GM19324 (cell line): ENCODE data around the gene LHX1.

Source experiments
- ATAC-seq: cut with Tn5 transposase; IDR thresholded peaks from one replicate; pipeline ENCODE4 v1.9.1; 2021; ENCODE audit warnings: mild to moderate bottlenecking, moderate library complexity; ENCODE audit not compliant: unreplicated experiment, low FRiP score

LHX1 gene

GRCh38 chr17:36921095-36921851 lies 16.0 kb upstream of the LHX1 start:
- no peak for ATAC-seq

DNA sequence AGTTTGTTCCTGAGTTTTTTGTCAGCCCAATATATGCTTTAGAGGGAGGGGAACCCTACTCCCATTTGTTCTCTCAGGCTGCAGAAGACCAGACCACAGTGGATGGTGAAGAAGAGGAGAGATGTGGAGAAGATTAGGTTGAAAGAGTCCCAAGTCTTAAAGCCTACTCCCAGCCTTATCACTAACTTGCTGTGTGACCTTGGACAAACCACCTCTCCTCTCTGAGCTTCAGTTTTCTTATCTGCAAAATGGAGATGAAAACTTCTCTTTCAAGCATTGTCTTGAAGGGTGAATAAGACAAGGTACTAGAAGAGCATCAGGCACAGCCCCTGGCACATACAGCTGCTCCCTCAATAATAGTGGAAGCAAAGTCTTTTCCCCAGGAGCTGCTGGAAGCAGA lies 15.1 kb upstream of the LHX1 start:
- no peak for ATAC-seq

- ATAC-seq = no peak
These were observed 13.5 kb upstream of the LHX1 start for GRCh38 chr17:36923814-36924221.

GRCh38 chr17:36926226-36926625 lies 11.0 kb upstream of the LHX1 start:
- ATAC-seq = no peak

GRCh38 chr17:36926701-36927100 lies 10.6 kb upstream of the LHX1 start:
- ATAC-seq = no peak

DNA sequence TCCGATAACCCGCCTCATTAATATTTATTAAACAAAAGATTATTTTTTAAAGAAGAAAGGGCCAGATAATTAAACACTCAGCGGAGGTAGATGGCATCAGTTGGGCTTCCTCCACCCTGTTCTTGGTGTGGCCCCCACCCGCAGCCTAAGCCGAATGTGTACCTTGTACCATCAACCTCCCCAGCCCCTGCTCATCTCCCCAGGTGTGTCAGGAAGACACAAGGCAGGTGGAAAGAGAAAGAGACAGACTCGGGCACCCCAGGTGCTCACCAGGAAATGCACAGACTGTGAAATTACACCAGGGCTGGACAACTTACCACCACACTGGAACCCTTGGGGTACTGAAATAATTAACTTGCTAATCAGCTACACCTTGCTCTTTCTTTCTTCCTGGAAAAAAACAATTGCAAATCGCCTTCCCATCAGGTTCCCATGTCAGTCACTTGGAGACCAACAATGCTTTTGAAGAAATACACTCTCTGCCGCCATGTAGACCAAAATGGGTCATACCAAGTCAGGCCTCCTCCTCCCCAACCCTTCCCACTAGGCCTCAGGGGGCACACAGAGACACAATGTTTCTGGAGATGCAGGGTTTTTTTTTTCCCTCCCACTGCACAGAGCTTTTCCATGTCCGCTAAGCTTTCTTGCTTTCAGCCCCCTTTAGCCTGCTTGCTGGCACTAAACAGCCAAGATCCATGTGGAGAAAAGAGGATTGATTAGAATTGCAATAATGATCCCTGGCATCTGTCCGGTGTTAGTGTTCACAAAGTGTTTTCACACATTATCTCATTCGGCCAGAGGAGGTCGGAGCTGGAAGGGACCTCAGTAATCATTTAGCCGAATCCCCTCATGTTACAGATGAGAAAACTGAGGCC lies 8.6 kb upstream of the LHX1 start:
- ATAC-seq = no peak

- ATAC-seq = no peak
These were observed 7.3 kb upstream of the LHX1 start for GRCh38 chr17:36929851-36930582.

GRCh38 chr17:36930583-36930900 lies 6.7 kb upstream of the LHX1 start:
- no peak for ATAC-seq

DNA sequence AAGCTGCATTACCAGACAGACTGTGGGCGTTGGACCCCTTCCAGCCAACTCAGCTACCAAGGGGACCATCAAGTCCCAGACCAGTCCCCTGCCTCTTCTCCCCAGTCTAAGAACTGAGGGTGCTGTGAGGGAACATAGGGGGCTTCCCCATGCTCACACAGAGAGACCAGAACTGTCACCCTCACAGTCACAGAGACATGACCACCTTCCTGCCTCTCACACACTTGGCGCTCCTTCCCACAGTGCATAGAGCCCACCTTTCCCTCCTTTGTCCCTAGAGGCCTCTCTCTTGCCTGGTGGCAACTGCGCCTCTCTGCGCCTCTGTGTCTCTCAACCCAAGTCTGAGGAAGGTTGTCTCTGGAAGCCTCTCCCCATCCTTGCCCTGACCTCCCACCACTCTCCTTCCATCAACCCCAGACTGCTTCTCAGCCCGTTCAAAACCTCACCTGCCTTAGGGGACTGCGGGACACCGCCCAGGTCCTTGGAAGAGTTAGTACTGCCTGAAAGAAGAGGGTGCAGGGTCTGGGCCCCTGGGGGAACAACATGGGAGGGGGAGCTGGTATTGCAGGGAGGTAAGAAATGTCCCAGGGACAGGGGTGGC lies 6.1 kb upstream of the LHX1 start:
- ATAC-seq = no peak

DNA sequence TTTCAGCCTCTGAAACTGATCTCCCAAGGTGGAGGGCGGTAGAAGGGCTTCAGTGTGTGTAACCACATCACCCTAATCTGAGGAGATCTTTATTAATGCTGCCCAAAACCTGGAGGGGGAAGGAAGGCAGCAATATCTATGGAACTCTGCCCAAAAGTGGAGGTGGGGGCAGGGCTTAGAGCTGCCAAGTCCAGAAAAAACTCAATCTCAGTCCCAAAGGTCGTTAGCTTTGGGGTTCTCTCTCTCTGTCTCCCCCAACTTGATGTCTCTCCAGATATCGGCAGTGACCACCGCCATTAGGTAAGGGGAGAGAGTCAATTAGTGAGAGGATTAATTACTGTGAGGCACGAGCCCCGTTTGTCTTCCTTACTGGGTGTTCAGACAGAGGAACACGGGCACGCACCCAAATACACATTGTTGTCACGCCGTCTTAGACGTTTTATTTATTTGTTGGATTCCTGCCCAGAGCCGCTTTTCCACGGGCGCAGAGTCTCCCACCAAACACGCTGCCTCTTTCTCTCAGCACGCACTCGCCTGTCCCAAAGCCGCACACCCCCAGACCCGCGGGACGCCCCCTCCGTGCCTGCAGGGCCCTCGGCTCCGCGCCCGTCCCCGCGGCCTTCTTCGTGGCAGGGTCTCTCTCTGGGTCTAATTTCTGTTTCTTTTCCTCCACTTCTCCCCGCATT lies 5.4 kb upstream of the LHX1 start:
- ATAC-seq = no peak

DNA sequence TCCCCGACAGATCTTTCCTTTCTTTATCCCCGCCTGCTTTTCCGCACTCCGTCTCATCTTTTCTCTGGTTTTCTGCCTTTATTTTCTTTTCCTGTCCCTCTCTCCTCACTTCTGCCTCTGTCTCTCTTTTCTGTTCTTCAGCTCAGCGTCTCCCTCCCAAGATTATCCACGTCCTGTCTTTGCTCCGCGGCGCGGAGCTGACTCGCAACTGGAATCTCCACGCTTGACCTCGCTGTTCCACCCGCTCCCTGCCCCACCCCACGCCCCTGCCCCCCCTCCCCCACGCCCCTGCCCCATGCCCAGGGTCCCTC lies 4.9 kb upstream of the LHX1 start:
- no peak for ATAC-seq

DNA sequence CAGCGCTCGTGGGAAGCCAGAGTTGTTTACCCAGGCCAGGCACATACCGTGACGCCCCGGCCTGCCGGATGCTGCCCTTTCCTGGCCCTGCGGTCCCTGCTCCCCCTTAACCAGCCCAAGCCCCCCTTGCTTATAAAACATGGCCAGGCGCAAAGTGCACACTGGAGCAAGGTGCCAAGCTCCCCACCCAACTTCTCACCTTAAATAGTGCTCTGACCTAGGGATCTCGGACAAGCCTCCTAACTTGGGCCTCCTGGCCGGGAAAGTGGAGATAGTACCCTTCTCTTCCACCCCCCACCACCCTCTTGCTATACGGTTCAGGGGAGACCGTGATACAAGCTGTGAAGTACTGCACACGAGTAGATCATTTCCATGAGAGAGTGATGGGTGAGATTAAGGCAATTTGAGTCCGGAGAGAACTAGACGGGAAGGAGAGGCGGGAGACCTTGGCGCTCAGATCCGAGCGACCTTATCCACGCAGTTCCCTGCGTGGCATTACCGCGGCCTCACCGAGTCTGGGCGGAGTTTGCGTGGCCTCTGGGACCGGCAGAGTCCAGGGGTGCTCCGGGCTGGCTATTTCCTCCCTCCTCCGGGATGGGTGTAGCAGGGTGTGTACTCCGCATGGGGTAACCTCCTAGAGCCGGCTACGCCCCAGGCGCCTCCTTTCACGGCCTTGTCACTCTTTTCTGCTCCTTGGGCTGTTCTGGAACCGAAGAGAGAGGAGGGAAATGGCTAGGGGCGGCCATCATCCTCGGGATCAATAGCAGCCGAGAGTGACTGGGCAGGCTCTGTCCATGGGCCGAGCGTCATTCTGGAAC lies 4.4 kb upstream of the LHX1 start:
- no peak for ATAC-seq

DNA sequence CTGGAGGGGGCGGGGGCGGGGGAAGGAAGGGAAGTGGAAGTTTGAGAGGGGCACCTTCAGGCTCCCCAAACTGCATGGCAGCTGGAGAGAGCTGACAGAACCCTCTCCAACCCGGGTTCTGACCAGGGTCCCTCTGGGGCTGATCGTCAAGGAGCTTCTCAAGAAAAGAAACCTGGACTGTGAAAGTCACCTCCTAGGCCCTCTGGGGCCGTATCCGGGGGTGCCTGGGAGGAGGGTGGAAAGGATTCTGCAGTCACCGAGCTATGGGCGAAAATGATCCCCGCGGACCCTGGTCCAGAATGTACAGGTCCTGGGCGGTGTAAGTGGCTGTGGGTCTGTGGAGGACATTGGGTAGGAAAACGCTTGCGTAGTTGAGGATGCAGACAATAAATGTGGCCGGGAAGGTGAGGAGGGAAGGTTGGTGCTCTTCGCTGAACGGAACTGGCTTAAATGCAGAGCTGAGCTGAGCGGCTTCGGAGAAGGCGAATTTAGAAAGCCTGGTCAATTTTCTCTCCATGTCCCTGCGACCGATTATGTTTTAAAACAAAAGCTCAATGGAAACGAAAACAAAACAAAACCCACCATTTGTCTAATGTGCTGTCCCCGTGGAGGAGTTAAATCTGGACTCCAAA lies 3.6 kb upstream of the LHX1 start:
- no peak for ATAC-seq

- ATAC-seq = no peak
These were observed 3.1 kb upstream of the LHX1 start for GRCh38 chr17:36934144-36934691.

GRCh38 chr17:36934692-36935630 lies 2.3 kb upstream of the LHX1 start:
- no peak for ATAC-seq

DNA sequence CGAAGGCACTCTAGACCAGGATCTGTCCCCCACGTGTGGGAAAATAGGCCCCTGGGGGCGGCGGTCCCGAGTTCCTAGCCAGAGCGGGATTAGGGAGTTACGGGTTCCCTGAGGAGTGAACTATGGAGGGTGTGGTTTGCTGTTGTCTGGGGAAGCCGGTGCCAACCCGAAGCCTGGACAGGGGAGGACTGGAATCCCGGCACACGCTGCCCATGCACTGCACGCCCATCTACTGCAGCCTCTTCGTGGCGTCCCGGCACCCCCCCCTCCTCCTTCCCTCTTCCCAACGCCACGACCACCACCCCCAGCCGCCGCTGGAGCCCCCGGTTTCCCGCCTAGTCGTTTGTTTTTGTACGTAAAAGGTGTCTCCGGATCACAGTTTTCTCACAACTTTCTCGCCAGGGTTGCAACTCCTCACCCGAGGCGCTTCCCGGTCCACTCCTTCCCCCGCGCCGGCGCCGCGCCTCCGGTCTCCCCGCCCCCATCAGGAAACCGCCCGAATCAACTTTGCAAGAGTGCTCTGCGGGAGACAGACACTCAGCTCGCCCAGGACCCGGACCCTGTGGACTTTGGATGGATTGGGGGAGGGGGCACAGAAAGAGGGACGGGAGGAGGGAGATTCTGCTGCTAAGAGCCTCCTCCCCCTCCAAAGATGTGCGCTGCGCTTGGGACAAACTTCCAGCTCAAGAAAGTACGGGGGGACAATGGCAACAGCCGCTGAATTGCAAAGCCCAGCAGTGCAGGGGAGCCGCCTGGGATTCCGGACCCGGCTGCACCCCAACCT lies 1.4 kb upstream of the LHX1 start:
- ATAC-seq = no peak

DNA sequence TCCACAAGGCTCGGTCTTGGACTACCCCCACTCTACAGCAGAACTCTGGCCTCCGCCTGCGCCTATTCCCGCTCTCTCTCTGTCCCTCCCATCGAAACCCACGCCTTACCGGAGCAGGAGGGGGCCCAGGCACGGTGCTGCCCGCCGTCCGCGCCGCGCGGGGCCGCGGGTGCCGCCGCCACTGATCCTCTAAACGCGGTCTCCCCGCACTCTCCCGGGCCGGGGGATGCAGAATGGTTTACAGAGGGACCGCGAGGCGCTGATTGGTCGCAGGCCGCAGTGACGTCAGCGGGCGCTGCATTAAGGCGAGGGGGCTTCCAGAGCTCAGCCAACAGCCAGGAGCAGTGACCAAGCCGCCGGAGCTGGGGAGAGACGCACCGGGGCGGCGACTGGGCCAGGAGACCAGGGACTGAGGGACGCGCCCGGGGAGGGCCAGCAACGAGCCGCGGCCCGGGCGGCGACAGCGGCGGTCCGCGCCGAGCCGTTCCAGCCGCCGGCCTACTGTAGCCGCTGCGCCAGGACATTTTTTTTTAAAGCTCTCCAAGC lies 747 bp upstream of the LHX1 start:
- ATAC-seq = no peak
